ENCODE measurements around the gene HDGFL3. TPM values are rescaled to one million over a fixed set of nuclear protein-coding genes. Genes with fewer than 3 reads are reported as not detected.

The HDGFL3 gene
- total RNA-seq: 0.85 and 2.5 TPM in 2 replicates
- 2.5 TPM for total RNA-seq (2013)
- polyA plus RNA-seq: 0.12 and 0.66 TPM in 2 replicates
- 0.09 and 0.21 TPM in 2 replicates for polyA minus RNA-seq

DNA sequence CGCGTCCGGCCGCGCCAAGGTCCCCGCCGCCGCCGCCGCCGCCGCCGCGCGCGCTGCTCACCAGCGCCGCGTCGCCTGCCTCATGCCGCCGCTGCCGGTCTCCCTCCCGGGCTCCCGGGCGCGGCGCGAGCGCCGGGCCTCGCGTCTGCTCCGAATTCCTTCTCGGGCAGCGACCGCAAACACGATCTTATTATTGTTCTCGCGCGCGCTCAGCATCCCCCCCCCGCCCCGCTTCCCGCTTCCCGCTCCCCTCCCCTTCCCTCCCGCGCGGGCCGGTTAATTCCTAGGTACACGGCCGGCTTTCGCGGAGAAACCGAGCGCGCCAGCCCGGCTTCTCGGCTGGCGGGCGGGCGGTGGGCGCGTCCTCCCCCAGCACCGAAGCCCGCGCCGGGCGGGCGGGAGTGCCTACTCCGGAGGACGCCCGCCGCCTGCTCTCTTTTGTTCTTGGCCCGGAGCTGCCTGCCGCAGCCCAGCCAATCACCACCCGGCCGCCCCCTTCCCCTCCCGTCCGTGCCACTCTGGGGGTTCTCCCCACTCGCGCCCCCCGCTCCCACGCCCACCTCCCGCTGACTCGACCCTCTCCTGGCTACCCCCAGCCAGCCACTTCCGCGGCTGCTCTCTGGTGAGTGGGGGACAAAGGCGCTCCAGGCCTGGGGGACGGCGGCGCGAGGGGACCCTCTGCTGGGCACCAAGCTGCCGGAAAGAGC lies at the start of gene HDGFL3:
Gene HDGFL3 (minus strand): TSS at position 164 of the 707 bp plus-strand sequence. CDS start 409 bp downstream, outside the sequence.
- POLR2A ChIA-PET: no interaction called here
- no peaks in the 10 kb centered on the region for H3K36me3 ChIP-seq (replicated peaks in 1 of 2; ENCODE audit: control extremely low read depth in 1 of 2, control insufficient read depth in 1 of 2, extremely low read depth in 1 of 2, insufficient read depth in 2 of 2, low read length in 1 of 2)
- H3K27ac ChIP-seq (ENCODE audit: low read length in 2 of 2): no peak within 1 kb of the TSS
- Mint-ChIP-seq H3K27me3 (peaks cover 29% of the 10 kb centered on the region), H3K9me3 (ENCODE audit: insufficient read depth) (no peaks in the 10 kb centered on the region), H3K27ac (no peak within 1 kb of the TSS), H3K4me3 (peak within 1 kb of the TSS; percentile 90), H3K4me1 (peaks cover 8% of the 10 kb centered on the region)
- H3K4me1 ChIP-seq (ENCODE audit: control insufficient read depth in 2 of 2, insufficient read depth in 2 of 2, low read length in 2 of 2): peaks cover 11 to 14% of the 10 kb centered on the region in 2 donors
- CTCF ChIA-PET: no interaction called here
- DNase-seq (peak; percentile 25), ATAC-seq (ENCODE audit: low read depth) (peak; percentile 37)
- intact Hi-C loops (cut with micrococcal nuclease): no loop called here
- peaks cover 0 to 3% (median 0%) of the 10 kb centered on the region in 3 donors for H3K9me3 ChIP-seq (ENCODE audit: control extremely low read depth in 1 of 3, control insufficient read depth in 2 of 3, insufficient read depth in 1 of 3, low read length in 2 of 3)
- H3K27me3 ChIP-seq (replicated peaks in 1 of 4; ENCODE audit: control extremely low read depth in 1 of 4, control insufficient read depth in 3 of 4, insufficient read depth in 4 of 4, low read length in 3 of 4): peaks cover 0 to 36% (median 24%) of the 10 kb centered on the region in 4 experiments
- H3K9ac ChIP-seq (ENCODE audit: low read length): peak within 1 kb of the TSS; percentile 67
- H3K4me2 ChIP-seq (replicated peaks; ENCODE audit: low read depth, low read length, poor library complexity, severe bottlenecking): peak within 1 kb of the TSS; percentile 86
- H3K4me3 ChIP-seq (ENCODE audit: control extremely low read depth in 1 of 5, extremely low read depth in 1 of 5, insufficient read depth in 1 of 5, low read depth in 2 of 5, low read length in 4 of 5): peak within 1 kb of the TSS; percentile 33 to 63 (median 60)
- no peaks in the 10 kb centered on the region for H3K79me2 ChIP-seq (ENCODE audit: control insufficient read depth, insufficient read depth, low read length)
- TF ChIP-seq EZH2 (IDR thresholded peaks at IDR 0.05; ENCODE audit: borderline replicate concordance, insufficient read depth, low read depth, low read length, poor library complexity, severe bottlenecking): no peak
- TF ChIP-seq, protein P1, sequence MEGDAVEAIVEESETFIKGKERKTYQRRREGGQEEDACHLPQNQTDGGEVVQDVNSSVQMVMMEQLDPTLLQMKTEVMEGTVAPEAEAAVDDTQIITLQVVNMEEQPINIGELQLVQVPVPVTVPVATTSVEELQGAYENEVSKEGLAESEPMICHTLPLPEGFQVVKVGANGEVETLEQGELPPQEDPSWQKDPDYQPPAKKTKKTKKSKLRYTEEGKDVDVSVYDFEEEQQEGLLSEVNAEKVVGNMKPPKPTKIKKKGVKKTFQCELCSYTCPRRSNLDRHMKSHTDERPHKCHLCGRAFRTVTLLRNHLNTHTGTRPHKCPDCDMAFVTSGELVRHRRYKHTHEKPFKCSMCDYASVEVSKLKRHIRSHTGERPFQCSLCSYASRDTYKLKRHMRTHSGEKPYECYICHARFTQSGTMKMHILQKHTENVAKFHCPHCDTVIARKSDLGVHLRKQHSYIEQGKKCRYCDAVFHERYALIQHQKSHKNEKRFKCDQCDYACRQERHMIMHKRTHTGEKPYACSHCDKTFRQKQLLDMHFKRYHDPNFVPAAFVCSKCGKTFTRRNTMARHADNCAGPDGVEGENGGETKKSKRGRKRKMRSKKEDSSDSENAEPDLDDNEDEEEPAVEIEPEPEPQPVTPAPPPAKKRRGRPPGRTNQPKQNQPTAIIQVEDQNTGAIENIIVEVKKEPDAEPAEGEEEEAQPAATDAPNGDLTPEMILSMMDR (IDR thresholded peaks at IDR 0.05): no peak
- under 1% methylated on average over 78 of the region's 94 CpGs for WGBS (ENCODE audit: insufficient coverage)
- H2AFZ ChIP-seq (ENCODE audit: insufficient read depth, low read depth, low read length, poor library complexity, severe bottlenecking): peak within 1 kb of the TSS; percentile 77
- H4K20me1 ChIP-seq (ENCODE audit: control insufficient read depth, insufficient read depth, low read length, poor library complexity, severe bottlenecking): no peaks in the 10 kb centered on the region

DNA sequence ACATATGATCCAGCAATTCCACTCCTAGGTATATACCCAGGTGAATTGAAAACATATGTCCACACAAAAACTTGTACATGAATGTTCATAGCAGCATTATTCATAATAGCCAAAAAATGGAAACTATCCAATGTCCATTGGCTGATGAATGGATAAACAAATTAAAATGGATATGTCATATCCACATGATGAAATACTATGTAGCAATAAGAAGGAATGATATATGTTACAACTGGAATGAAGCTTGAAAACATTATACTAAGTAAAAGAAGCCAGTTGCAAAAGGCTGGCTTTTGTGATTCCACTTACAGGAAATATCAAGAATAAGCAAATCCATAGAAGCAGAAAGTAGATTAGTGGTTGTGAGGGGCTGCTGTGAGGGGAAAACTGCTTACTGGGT lies 43.2 kb upstream of the HDGFL3 start:
- no peak overlapping the region for H3K4me3 Mint-ChIP-seq
- no peak overlapping the region for H3K27ac Mint-ChIP-seq
- H3K9me3 ChIP-seq (ENCODE audit: control extremely low read depth in 1 of 3, control insufficient read depth in 2 of 3, insufficient read depth in 1 of 3, low read length in 2 of 3): no peaks in the 10 kb centered on the region
- ATAC-seq (ENCODE audit: low read depth) (no peak), DNase-seq (no peak)
- no peaks in the 10 kb centered on the region for H3K4me1 Mint-ChIP-seq
- no peaks in the 10 kb centered on the region for H3K9me3 Mint-ChIP-seq (ENCODE audit: insufficient read depth)
- H3K27me3 ChIP-seq (replicated peaks in 1 of 4; ENCODE audit: control extremely low read depth in 1 of 4, control insufficient read depth in 3 of 4, insufficient read depth in 4 of 4, low read length in 3 of 4): peaks cover 0 to 15% (median 2%) of the 10 kb centered on the region in 4 experiments
- POLR2A ChIA-PET: no interaction called here
- H3K27ac ChIP-seq (ENCODE audit: low read length in 2 of 2): no peak overlapping the region
- H3K4me1 ChIP-seq (ENCODE audit: control insufficient read depth in 2 of 2, insufficient read depth in 2 of 2, low read length in 2 of 2): no peaks in the 10 kb centered on the region
- TF ChIP-seq, protein P1 (IDR thresholded peaks at IDR 0.05): no peak
- no peak for TF ChIP-seq EZH2 (IDR thresholded peaks at IDR 0.05; ENCODE audit: borderline replicate concordance, insufficient read depth, low read depth, low read length, poor library complexity, severe bottlenecking)
- no peaks in the 10 kb centered on the region for H3K36me3 ChIP-seq (replicated peaks in 1 of 2; ENCODE audit: control extremely low read depth in 1 of 2, control insufficient read depth in 1 of 2, extremely low read depth in 1 of 2, insufficient read depth in 2 of 2, low read length in 1 of 2)
- no peak overlapping the region for H3K4me3 ChIP-seq (ENCODE audit: control extremely low read depth in 1 of 5, extremely low read depth in 1 of 5, insufficient read depth in 1 of 5, low read depth in 2 of 5, low read length in 4 of 5)
- H3K79me2 ChIP-seq (ENCODE audit: control insufficient read depth, insufficient read depth, low read length): no peaks in the 10 kb centered on the region
- H3K4me2 ChIP-seq (replicated peaks; ENCODE audit: low read depth, low read length, poor library complexity, severe bottlenecking): no peak overlapping the region
- H2AFZ ChIP-seq (ENCODE audit: insufficient read depth, low read depth, low read length, poor library complexity, severe bottlenecking): no peak overlapping the region
- CTCF ChIA-PET: interaction anchor here (0.9 kb wide), 1 partner anchor 14 kb away, joined by 4 read pairs; no protein-coding TSS in a partner anchor
- no peaks in the 10 kb centered on the region for H4K20me1 ChIP-seq (ENCODE audit: control insufficient read depth, insufficient read depth, low read length, poor library complexity, severe bottlenecking)
- intact Hi-C loops (cut with micrococcal nuclease): no loop called here
- H3K27me3 Mint-ChIP-seq: peaks cover 33% of the 10 kb centered on the region
- no peak overlapping the region for H3K9ac ChIP-seq (ENCODE audit: low read length)
